Stimulated activated effector memory CD8-positive, alpha-beta T cell treated with anti-CD3 and anti-CD28 coated beads, Interleukin-12 subunit alpha, Interleukin-12 subunit beta, amount 100 ng/mL, for 72 hours (primary cell): ENCODE data around the gene TBL1X.

Experiments
- ATAC-seq: fragments of 150-1000 bp; cut with Tn5 transposase; 2 replicates; pipeline ENCODE4 v1.10.0; 2021
- DNase-seq, 2 donors: peaks; one replicate each; pipeline ENCODE4 v3.0.0; 2021 to 2022; ENCODE audit warnings: low spot score in 2 of 2
- H3K27ac Mint-ChIP-seq: one replicate; pipeline ENCODE4 v1.8.0; 2022; ENCODE audit warnings: mild to moderate bottlenecking, mixed read lengths
- H3K36me3 Mint-ChIP-seq: one replicate; pipeline ENCODE4 v1.8.0; 2022; ENCODE audit warnings: mild to moderate bottlenecking, mixed read lengths
- H3K4me1 Mint-ChIP-seq: one replicate; pipeline ENCODE4 v1.8.0; 2022; ENCODE audit warnings: mixed read lengths
- H3K4me3 Mint-ChIP-seq: one replicate; pipeline ENCODE4 v1.8.0; 2022; ENCODE audit warnings: mild to moderate bottlenecking, mixed read lengths
- H3K9me3 Mint-ChIP-seq: one replicate; pipeline ENCODE4 v1.8.0; 2022; ENCODE audit warnings: mixed read lengths

Gene TBL1X

DNA sequence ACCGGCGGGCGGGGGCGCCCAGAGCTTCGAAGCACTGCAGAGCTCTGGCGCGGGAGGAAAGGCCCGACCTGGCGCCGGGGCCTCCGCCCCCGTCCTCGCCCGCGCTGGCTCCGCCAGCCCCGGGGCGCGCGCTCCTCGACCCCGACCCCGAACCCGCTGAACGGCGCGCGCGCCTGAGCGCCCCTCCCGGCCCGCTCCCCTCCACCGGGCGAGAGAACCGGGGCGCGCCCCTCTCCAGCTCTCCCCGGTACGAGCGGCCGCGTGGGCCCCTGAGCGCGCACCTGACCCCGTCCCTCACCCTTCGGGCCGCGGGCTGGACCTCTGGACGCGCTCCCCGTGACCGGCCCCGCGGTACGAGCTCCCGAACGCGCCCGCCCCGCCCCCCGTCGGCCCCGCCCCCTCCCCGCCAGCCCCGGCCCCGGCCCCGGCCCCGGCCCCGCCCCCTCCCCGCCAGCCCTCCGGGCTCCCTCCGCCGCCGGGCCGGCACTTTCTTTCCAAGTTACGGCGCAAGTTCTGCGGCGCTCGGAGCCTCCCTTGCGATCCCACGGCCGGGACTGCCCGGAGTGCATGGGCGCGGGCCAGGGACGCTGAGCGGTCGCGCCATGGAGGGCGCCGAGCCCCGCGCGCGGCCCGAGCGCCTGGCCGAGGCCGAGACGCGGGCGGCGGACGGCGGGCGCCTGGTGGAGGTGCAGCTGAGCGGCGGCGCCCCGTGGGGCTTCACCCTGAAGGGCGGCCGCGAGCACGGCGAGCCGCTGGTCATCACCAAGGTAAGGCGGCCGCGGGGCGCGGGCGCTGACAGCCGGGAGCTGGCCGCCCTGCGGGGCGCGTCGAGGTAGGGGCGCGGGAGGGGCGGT lies 321.3 kb downstream of the TBL1X start, which contains the start of gene SHROOM2:
SHROOM2 (plus strand) TSS at position 486 of the 854 bp plus-strand sequence; CDS start at position 603, 117 bp downstream.
- DNase-seq (no peak), ATAC-seq (no peak)
- Mint-ChIP-seq H3K36me3 (no peaks in the 10 kb centered on the region), H3K27ac (no peak within 1 kb of the TSS), H3K4me3 (peak within 1 kb of the TSS; percentile 26), H3K4me1 (no peaks in the 10 kb centered on the region), H3K9me3 (no peaks in the 10 kb centered on the region)

DNA sequence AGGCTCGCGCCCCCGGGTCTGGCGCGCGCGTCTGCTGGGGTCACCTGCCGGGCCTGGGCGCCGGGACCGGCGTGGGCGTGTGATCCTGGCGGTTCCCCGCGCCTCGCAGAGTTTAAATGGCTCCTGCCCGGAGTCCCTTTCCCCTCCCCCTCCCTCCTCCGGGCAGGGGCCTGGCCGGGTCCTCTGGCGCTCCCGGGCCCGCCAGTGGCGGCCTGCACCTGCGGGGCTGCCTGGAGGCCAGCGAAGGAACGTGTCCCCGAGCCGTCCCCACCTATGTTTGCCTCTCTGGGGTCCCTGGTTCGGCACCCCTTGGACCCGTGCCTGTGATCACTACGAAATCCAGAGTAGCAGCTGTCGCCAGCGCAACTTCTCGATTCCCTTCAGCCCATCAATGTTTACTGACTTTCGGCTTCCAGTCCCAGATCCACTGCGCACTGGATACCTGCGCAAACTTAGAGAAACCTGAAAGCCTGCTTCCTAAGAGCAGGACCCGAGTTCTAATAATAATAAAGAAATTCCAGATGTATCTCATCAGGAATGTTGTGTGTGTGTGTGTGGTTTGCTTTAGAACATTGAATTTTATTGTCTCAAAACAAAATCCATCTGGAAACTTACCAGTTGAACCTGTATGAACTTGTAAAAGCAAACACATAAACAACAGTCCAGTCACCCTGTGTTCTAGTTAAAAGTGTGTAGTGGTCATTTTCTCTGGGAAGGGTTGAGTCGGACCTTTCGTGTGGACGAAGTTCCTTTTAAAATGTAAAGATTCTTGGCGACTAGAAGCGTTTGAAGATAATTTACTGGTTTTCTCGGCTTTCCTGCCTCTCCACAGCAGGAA lies 322.2 kb downstream of the TBL1X start:
- H3K27ac Mint-ChIP-seq = no peak overlapping the region

DNA sequence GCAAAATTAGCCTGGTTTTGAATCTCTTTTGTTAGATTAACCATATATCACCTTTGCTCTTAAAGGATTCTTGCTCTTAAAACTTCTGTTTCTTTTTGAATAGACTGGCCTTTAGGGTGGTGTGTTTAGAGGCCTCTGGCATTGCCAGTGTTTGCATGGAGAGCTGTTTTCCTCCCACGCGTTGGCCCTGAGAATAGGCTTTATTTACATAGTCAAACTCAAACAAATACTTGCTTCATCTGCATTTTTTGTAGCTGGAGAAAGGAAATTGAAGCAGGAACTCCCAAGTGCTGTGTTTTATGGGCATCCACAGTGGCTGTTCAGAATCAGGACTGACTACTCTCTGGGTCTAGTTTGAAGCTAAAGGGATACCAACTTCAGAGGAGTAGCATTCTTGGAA lies 324.1 kb downstream of the TBL1X start:
- Mint-ChIP-seq H3K4me3 (no peak overlapping the region), H3K27ac (no peak overlapping the region), H3K9me3 (no peaks in the 10 kb centered on the region), H3K36me3 (no peaks in the 10 kb centered on the region), H3K4me1 (no peaks in the 10 kb centered on the region)
- DNase-seq (no peak), ATAC-seq (no peak)

More for the DNA sequence above, 322.2 kb downstream of the TBL1X start:
- ATAC-seq (no peak), DNase-seq (no peak)
- Mint-ChIP-seq H3K36me3 (no peaks in the 10 kb centered on the region), H3K9me3 (no peaks in the 10 kb centered on the region), H3K4me1 (no peaks in the 10 kb centered on the region), H3K4me3 (peak overlapping the region; percentile 26)

DNA sequence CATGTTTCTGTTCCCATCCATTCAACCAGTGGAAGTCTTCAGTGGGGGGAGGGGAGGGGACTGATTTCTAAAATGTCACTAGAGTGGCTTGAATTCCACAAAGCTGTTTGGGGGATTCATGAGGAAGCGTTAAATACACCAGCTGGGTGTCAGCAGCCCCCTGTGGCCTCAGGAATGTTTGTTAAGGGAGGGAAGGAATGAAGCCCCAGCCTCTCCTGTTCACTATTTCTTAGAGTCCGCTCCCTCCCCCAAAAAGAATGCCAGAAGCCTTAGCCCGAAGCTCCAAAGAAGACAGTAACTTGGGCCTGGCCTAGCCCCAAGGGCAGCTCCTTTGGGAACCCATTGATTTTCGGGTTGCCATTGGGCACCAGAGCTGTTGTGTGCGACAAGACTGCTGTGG lies 324.7 kb downstream of the TBL1X start:
- no peak for DNase-seq
- Mint-ChIP-seq H3K27ac (no peak overlapping the region), H3K4me1 (no peaks in the 10 kb centered on the region), H3K9me3 (no peaks in the 10 kb centered on the region), H3K4me3 (no peak overlapping the region), H3K36me3 (no peaks in the 10 kb centered on the region)
- ATAC-seq = no peak
